A673 (cell line): Measurements from ENCODE around the gene GALNT10. TPM values are rescaled to one million over a fixed set of nuclear protein-coding genes. Genes with fewer than 3 reads are reported as not detected.

Experiments used
- BruUV-seq: library from RNA; stranded (reverse); fragments of 400-500 nt; replicated peaks from 2 replicates; lab custom pipeline; 2021; lab: Mats Ljungman, UMichigan
- CTCF ChIA-PET: fragments of 300-600 bp; sonication (Branson Sonifier 250); formaldehyde crosslinking; loops from one replicate; lab custom pipeline; 2022; ENCODE audit warnings: antibody characterized with exemption; lab: Charles Lee
- POLR2A ChIA-PET: fragments of 300-600 bp; sonication (Branson Sonifier 250); formaldehyde crosslinking; loops from one replicate; lab custom pipeline; 2022; ENCODE audit warnings: antibody characterized with exemption; ENCODE audit not compliant: low non-redundant PET; lab: Charles Lee
- DNase-seq: peaks from one replicate; pipeline ENCODE4 v3.0.0-alpha.2; 2015; ENCODE audit warnings: low spot score
- H3K27ac ChIP-seq: fragments of 200-600 bp; sonication (generic); 2 replicates; pipeline ENCODE4 v1.5.1; 2016; ENCODE audit warnings: mixed run types, low read depth, mild to moderate bottlenecking, mixed read lengths, antibody characterized with exemption, low read length; ENCODE audit not compliant: poor library complexity, severe bottlenecking
- H3K27me3 ChIP-seq: fragments of 200-600 bp; sonication (generic); replicated peaks from 2 replicates; pipeline ENCODE4 v1.6.1; 2017; ENCODE audit warnings: mixed run types, low read depth, mild to moderate bottlenecking, mixed read lengths, antibody characterized with exemption, low read length; ENCODE audit not compliant: insufficient read depth, poor library complexity
- H3K36me3 ChIP-seq: fragments of 200-600 bp; sonication (generic); 2 replicates; pipeline ENCODE4 v1.6.1; 2016; ENCODE audit warnings: mixed run types, mild to moderate bottlenecking, mixed read lengths, antibody characterized with exemption, low read length; ENCODE audit not compliant: insufficient read depth, poor library complexity, severe bottlenecking
- H3K4me1 ChIP-seq: fragments of 200-600 bp; sonication (generic); 2 replicates; pipeline ENCODE4 v1.6.1; 2017; ENCODE audit warnings: mixed run types, mild to moderate bottlenecking, mixed read lengths, antibody characterized with exemption, low read length; ENCODE audit not compliant: insufficient read depth, poor library complexity, severe bottlenecking
- H3K4me3 ChIP-seq: fragments of 200-600 bp; sonication (generic); 2 replicates; pipeline ENCODE4 v1.5.1; 2016; ENCODE audit warnings: low read depth, mixed run types, mild to moderate bottlenecking, mixed read lengths, low read length; ENCODE audit not compliant: poor library complexity, severe bottlenecking
- H3K9me3 ChIP-seq: fragments of 200-600 bp; sonication (generic); 2 replicates; pipeline ENCODE4 v1.6.1; 2016; ENCODE audit warnings: mixed run types, low read depth, mild to moderate bottlenecking, mixed read lengths, antibody characterized with exemption, low read length; ENCODE audit not compliant: poor library complexity, severe bottlenecking
- EZH2 ChIP-seq: fragments of 200-600 bp; sonication (generic); IDR thresholded peaks from 2 replicates; pipeline ENCODE4 v1.6.1; 2017; ENCODE audit warnings: borderline replicate concordance, low read depth, mild to moderate bottlenecking, mixed read lengths, antibody characterized with exemption, low read length; ENCODE audit not compliant: poor library complexity, severe bottlenecking
- intact Hi-C: fragments of 100-400 bp; cut with micrococcal nuclease; formaldehyde crosslinking; loops from one replicate; pipeline ENCODE4 v1.10.0; 2022; ENCODE audit not compliant: unreplicated experiment
- total RNA-seq: library from RNA; stranded (reverse); gene quantifications from 2 replicates; pipeline ENCODE4 v1.2.3, GENCODE V29; 2021
- TF ChIP-seq, protein P1 (sequence below): fragments of 300-800, 200-600 bp; sonication (generic); conservative IDR thresholded peaks from 2 replicates; pipeline ENCODE4 v1.5.1; 2017; ENCODE audit warnings: low read depth, mild to moderate bottlenecking, antibody characterized with exemption, low read length, moderate library complexity, mixed read lengths

The GALNT10 gene
- total RNA-seq, 1 experiment from 2014 or later, result 17.9 TPM

- no peak overlapping the region for H3K27ac ChIP-seq
- intact Hi-C loops, result no loop called here
- H3K4me1 ChIP-seq, result no peaks in the 10 kb centered on the region
- H3K9me3 ChIP-seq, result no peaks in the 10 kb centered on the region
- POLR2A ChIA-PET, result no interaction called here
- H3K27me3 ChIP-seq, result no peaks in the 10 kb centered on the region
- no peaks in the 10 kb centered on the region for H3K36me3 ChIP-seq
- CTCF ChIA-PET, result no interaction called here
- no peak for DNase-seq
- no peak overlapping the region for H3K4me3 ChIP-seq
- no TSS peak for BruUV-seq
- TF ChIP-seq, protein P1, sequence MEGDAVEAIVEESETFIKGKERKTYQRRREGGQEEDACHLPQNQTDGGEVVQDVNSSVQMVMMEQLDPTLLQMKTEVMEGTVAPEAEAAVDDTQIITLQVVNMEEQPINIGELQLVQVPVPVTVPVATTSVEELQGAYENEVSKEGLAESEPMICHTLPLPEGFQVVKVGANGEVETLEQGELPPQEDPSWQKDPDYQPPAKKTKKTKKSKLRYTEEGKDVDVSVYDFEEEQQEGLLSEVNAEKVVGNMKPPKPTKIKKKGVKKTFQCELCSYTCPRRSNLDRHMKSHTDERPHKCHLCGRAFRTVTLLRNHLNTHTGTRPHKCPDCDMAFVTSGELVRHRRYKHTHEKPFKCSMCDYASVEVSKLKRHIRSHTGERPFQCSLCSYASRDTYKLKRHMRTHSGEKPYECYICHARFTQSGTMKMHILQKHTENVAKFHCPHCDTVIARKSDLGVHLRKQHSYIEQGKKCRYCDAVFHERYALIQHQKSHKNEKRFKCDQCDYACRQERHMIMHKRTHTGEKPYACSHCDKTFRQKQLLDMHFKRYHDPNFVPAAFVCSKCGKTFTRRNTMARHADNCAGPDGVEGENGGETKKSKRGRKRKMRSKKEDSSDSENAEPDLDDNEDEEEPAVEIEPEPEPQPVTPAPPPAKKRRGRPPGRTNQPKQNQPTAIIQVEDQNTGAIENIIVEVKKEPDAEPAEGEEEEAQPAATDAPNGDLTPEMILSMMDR, result no peak
- no peak for TF ChIP-seq EZH2
These were observed 9.7 kb downstream of the GALNT10 start for GRCh38 chr5:154200221-154200620.

DNA sequence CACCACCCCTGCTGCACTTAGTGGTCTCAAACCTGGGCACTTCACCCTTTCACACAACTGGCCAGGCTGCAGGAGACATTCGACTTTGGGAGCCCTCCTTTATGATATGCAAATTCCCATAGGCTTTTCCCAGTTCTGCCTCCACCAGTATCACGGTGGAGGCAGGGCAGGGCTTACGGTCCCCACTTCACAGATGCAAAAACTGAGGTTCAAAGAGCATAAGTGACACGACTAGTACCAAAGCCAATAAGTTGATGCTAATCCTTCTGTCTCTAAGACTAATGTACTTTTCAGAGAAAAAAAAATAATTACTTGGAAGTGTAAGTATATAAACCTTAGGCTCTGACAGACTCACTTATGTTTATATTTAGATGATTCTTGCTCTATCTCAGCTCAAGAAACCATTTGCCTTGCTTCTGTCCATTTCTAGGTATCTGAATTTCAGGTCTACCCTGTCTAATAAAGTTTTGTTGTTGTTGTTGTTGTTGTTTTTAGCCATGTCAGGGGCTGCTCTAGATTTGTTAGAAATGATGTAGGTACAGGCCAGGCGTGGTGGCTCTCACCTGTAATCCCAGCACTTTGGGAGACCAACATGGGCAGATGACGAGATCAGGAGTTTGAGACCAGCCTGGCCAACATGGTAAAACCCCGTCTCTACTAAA is 10.7 kb downstream of the GALNT10 start:
- H3K4me1 ChIP-seq, result no peaks in the 10 kb centered on the region
- ChIA-PET CTCF (no interaction called here), POLR2A (interaction anchor here (0.6 kb wide), 1 partner anchor 153 kb away, joined by 3 read pairs; no protein-coding TSS in a partner anchor)
- no TSS peak for BruUV-seq
- no peak for DNase-seq
- no peaks in the 10 kb centered on the region for H3K27me3 ChIP-seq
- H3K9me3 ChIP-seq, result no peaks in the 10 kb centered on the region
- TF ChIP-seq EZH2, result no peak
- TF ChIP-seq, protein P1, result no peak
- no peaks in the 10 kb centered on the region for H3K36me3 ChIP-seq
- intact Hi-C loops, result no loop called here
- H3K27ac ChIP-seq, result no peak overlapping the region
- H3K4me3 ChIP-seq, result no peak overlapping the region

- Histone ChIP-seq H3K36me3 (no peaks in the 10 kb centered on the region), H3K4me3 (no peak overlapping the region), H3K4me1 (no peaks in the 10 kb centered on the region), H3K9me3 (no peaks in the 10 kb centered on the region), H3K27ac (no peak overlapping the region), H3K27me3 (no peaks in the 10 kb centered on the region)
- ChIA-PET CTCF (no interaction called here), POLR2A (no interaction called here)
- DNase-seq, result no peak
- intact Hi-C loops, result no loop called here
- TF ChIP-seq EZH2, result no peak
- TF ChIP-seq, protein P1, result no peak
- no TSS peak for BruUV-seq
These were observed 12.1 kb downstream of the GALNT10 start for GRCh38 chr5:154202379-154203260.
